Thoracic aorta (tissue), 2 donors: ENCODE data around the gene MYBBP1A. TPM values are rescaled to one million over a fixed set of nuclear protein-coding genes. Genes with fewer than 3 reads are reported as not detected.

Experiments
- ATAC-seq: fragments of 150-250 bp; one replicate; pipeline ENCODE4 v1.8.0; 2017; ENCODE audit warnings: low read depth; ENCODE audit not compliant: insufficient number of reproducible peaks, low FRiP score
- DNase-seq: peaks from one replicate; pipeline ENCODE4 v3.0.0-alpha.2; 2020; ENCODE audit warnings: low spot score
- H3K27ac ChIP-seq, 2 donors: fragments of 200-600 bp; sonication (generic); 1 replicate in 1 of 2; 2 replicates in 1 of 2; pipeline ENCODE4 v1.5.1; 2016; ENCODE audit warnings: mild to moderate bottlenecking in 2 of 2, moderate library complexity in 2 of 2
- H3K27me3 ChIP-seq: fragments of 200-600 bp; sonication (generic); replicated peaks from 2 replicates; pipeline ENCODE4 v1.6.0; 2016; ENCODE audit warnings: mild to moderate bottlenecking; ENCODE audit not compliant: insufficient read depth
- H3K36me3 ChIP-seq: fragments of 200-600 bp; sonication (generic); one replicate; pipeline ENCODE4 v1.5.1; 2016
- H3K4me1 ChIP-seq, 2 donors: fragments of 200-600 bp; sonication (generic); 1 replicate in 1 of 2; 2 replicates in 1 of 2; pipeline versions ENCODE4 v1.5.1 to v1.6.0; 2016; ENCODE audit warnings: low read depth in 2 of 2, mild to moderate bottlenecking in 1 of 2; ENCODE audit not compliant: control insufficient read depth in 1 of 2
- H3K4me3 ChIP-seq: fragments of 200-600 bp; sonication (generic); 2 replicates; pipeline ENCODE4 v1.5.1; 2016; ENCODE audit warnings: mild to moderate bottlenecking
- H3K9me3 ChIP-seq: fragments of 200-600 bp; sonication (generic); 2 replicates; pipeline ENCODE4 v1.5.1; 2016
- total RNA-seq, 2 donors: library from RNA; depleted of rRNA; stranded (reverse); fragments of >200 nt; gene quantifications; one replicate each; pipeline versions ENCODE4 v1.1.0 to v1.2.3, GENCODE V29; 2016
- TF ChIP-seq, protein P1 (sequence below): fragments of 200-600 bp; sonication (generic); IDR thresholded peaks from one replicate; pipeline ENCODE4 v1.5.1; 2019; ENCODE audit warnings: antibody characterized with exemption

Gene MYBBP1A
- total RNA-seq, 2 donors from 2014 or later, result 47.4 to 92.6 TPM

DNA sequence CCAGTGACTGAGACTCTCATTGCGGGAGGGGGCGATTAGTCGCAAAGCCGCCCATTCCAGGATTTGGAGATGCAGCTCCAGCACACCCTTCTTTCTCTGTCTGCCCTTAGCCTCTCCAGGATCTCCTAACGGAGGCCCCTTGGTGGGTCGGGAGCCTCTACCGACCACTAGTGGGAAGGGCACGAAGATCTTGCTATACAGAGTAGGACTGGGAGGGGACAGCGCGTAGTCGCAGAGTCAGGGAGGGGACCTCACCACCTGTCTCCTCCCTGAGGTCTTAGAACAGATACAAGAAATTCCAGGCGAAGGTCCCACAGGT, 28.6 kb upstream of the MYBBP1A start:
- no peak overlapping the region for H3K27ac ChIP-seq
- H3K27me3 ChIP-seq, result no peaks in the 10 kb centered on the region
- peak overlapping the region; percentile 68 for H3K4me3 ChIP-seq
- no peak for DNase-seq
- TF ChIP-seq, protein P1, sequence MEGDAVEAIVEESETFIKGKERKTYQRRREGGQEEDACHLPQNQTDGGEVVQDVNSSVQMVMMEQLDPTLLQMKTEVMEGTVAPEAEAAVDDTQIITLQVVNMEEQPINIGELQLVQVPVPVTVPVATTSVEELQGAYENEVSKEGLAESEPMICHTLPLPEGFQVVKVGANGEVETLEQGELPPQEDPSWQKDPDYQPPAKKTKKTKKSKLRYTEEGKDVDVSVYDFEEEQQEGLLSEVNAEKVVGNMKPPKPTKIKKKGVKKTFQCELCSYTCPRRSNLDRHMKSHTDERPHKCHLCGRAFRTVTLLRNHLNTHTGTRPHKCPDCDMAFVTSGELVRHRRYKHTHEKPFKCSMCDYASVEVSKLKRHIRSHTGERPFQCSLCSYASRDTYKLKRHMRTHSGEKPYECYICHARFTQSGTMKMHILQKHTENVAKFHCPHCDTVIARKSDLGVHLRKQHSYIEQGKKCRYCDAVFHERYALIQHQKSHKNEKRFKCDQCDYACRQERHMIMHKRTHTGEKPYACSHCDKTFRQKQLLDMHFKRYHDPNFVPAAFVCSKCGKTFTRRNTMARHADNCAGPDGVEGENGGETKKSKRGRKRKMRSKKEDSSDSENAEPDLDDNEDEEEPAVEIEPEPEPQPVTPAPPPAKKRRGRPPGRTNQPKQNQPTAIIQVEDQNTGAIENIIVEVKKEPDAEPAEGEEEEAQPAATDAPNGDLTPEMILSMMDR, result peak; percentile 18
- no peak for ATAC-seq
- H3K9me3 ChIP-seq, result no peaks in the 10 kb centered on the region
- no peaks in the 10 kb centered on the region for H3K36me3 ChIP-seq
- H3K4me1 ChIP-seq, result peaks cover 5 to 13% of the 10 kb centered on the region in 2 donors

- H3K27ac ChIP-seq, result no peak overlapping the region
- DNase-seq (no peak), ATAC-seq (no peak)
- no peaks in the 10 kb centered on the region for H3K36me3 ChIP-seq
- no peaks in the 10 kb centered on the region for H3K9me3 ChIP-seq
- no peak overlapping the region for H3K4me3 ChIP-seq
- TF ChIP-seq, protein P1, result no peak
- no peaks in the 10 kb centered on the region for H3K27me3 ChIP-seq
- H3K4me1 ChIP-seq, result peaks cover 5 to 13% of the 10 kb centered on the region in 2 donors
Observed at GRCh38 chr17:4583206-4583605, 28.0 kb upstream of the MYBBP1A start.

DNA sequence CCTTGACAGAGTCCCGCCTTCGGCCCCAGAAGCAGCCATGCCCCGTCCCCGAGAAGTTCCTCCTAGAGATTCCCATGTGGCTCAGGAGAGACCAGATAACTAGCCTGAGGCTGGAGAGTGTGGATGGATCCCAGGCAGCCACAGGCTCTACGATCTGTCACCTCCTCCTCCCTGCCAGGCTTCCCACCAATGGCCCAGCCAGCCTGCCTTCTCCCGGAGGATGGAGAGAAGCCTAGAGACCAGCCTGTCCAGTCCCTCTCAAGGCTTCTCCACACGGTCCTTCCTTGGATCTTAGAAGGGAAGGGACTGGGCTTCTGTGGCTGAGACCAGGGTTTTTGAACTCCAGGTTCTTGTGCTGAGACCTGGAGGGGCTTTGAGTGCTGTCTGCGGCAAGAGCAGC, 27.5 kb upstream of the MYBBP1A start:
- H3K4me3 ChIP-seq, result no peak overlapping the region
- H3K4me1 ChIP-seq, result peaks cover 5 to 13% of the 10 kb centered on the region in 2 donors
- no peaks in the 10 kb centered on the region for H3K36me3 ChIP-seq
- TF ChIP-seq, protein P1, result no peak
- no peak overlapping the region for H3K27ac ChIP-seq
- H3K9me3 ChIP-seq, result no peaks in the 10 kb centered on the region
- DNase-seq (no peak), ATAC-seq (no peak)
- H3K27me3 ChIP-seq, result no peaks in the 10 kb centered on the region

DNA sequence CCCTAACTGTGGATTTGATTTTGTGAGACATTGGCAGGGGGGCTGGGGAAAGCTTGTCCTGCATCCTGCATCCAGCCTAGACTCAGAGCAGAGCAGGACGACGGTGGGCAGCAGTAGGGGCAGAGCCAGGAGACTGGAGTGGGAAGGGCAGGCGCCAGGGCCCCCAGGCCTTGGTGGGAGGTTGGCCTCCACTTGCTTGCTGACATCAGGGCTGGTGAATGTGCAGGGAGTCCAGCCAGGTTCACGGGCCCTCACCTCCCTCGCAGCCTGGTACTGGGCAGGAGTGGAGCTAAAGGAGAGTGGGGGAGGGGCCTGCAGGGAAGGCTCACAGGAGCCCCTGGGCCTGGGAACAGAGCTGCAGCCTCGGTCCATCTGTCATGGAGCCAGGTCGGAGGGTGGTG, 26.9 kb upstream of the MYBBP1A start:
- H3K4me1 ChIP-seq, result peaks cover 5 to 13% of the 10 kb centered on the region in 2 donors
- ATAC-seq (no peak), DNase-seq (no peak)
- TF ChIP-seq, protein P1, result no peak
- H3K4me3 ChIP-seq, result no peak overlapping the region
- H3K27ac ChIP-seq, result no peak overlapping the region
- no peaks in the 10 kb centered on the region for H3K27me3 ChIP-seq
- H3K9me3 ChIP-seq, result no peaks in the 10 kb centered on the region
- H3K36me3 ChIP-seq, result no peaks in the 10 kb centered on the region

- TF ChIP-seq, protein P1, result no peak
- ATAC-seq (no peak), DNase-seq (no peak)
- Histone ChIP-seq H3K36me3 (no peaks in the 10 kb centered on the region), H3K4me3 (no peak overlapping the region), H3K27ac (no peak overlapping the region), H3K27me3 (no peaks in the 10 kb centered on the region), H3K9me3 (no peaks in the 10 kb centered on the region), H3K4me1 (peaks cover 5 to 13% of the 10 kb centered on the region in 2 donors)
Observed at GRCh38 chr17:4580291-4580690, 25.1 kb upstream of the MYBBP1A start.
